IPS-15b (cell line): ENCODE results near the gene ALDH3B1.

Source experiments
- H3K27me3 ChIP-seq: one replicate; pipeline ENCODE4 v1.6.1; 2013; ENCODE audit warnings: low read length; ENCODE audit not compliant: control insufficient read depth, insufficient read depth
- H3K36me3 ChIP-seq: one replicate; pipeline ENCODE4 v1.6.1; 2013; ENCODE audit warnings: low read length; ENCODE audit not compliant: control insufficient read depth, insufficient read depth
- H3K4me1 ChIP-seq: one replicate; pipeline ENCODE4 v1.6.1; 2013; ENCODE audit warnings: mild to moderate bottlenecking, low read length; ENCODE audit not compliant: control insufficient read depth, insufficient read depth
- H3K4me3 ChIP-seq: one replicate; pipeline ENCODE4 v1.5.1; 2013; ENCODE audit warnings: low read depth, low read length
- H3K9ac ChIP-seq: one replicate; pipeline ENCODE4 v1.6.1; 2013; ENCODE audit warnings: low read depth, mild to moderate bottlenecking, low read length
- H3K9me3 ChIP-seq: one replicate; pipeline ENCODE4 v1.6.1; 2013; ENCODE audit warnings: mild to moderate bottlenecking, low read length; ENCODE audit not compliant: control insufficient read depth, insufficient read depth

ALDH3B1 gene

GRCh38 chr11:68047437-68048290 is 37.5 kb downstream of the ALDH3B1 start:
- H3K4me1 ChIP-seq, result no peaks in the 10 kb centered on the region
- no peak overlapping the region for H3K4me3 ChIP-seq
- H3K9ac ChIP-seq, result no peak overlapping the region
- H3K36me3 ChIP-seq, result peaks cover 26% of the 10 kb centered on the region
- H3K27me3 ChIP-seq, result no peaks in the 10 kb centered on the region
- no peaks in the 10 kb centered on the region for H3K9me3 ChIP-seq

- no peaks in the 10 kb centered on the region for H3K27me3 ChIP-seq
- no peak overlapping the region for H3K9ac ChIP-seq
- no peak overlapping the region for H3K4me3 ChIP-seq
- H3K9me3 ChIP-seq, result no peaks in the 10 kb centered on the region
- H3K36me3 ChIP-seq, result peaks cover 26% of the 10 kb centered on the region
- no peaks in the 10 kb centered on the region for H3K4me1 ChIP-seq
These were observed 38.8 kb downstream of the ALDH3B1 start for GRCh38 chr11:68048681-68049508.

- Histone ChIP-seq H3K36me3 (peaks cover 23% of the 10 kb centered on the region), H3K27me3 (no peaks in the 10 kb centered on the region), H3K4me3 (no peak overlapping the region), H3K9me3 (no peaks in the 10 kb centered on the region), H3K4me1 (no peaks in the 10 kb centered on the region), H3K9ac (no peak overlapping the region)
These were observed 39.6 kb downstream of the ALDH3B1 start for GRCh38 chr11:68049509-68050370.

- Histone ChIP-seq H3K4me3 (no peak overlapping the region), H3K9me3 (no peaks in the 10 kb centered on the region), H3K4me1 (no peaks in the 10 kb centered on the region), H3K36me3 (peaks cover 19% of the 10 kb centered on the region), H3K27me3 (no peaks in the 10 kb centered on the region), H3K9ac (no peak overlapping the region)
These were observed 40.3 kb downstream of the ALDH3B1 start for GRCh38 chr11:68050371-68050841.

- peaks cover 13% of the 10 kb centered on the region for H3K36me3 ChIP-seq
- no peaks in the 10 kb centered on the region for H3K27me3 ChIP-seq
- H3K9me3 ChIP-seq, result no peaks in the 10 kb centered on the region
- H3K4me3 ChIP-seq, result no peak overlapping the region
- no peaks in the 10 kb centered on the region for H3K4me1 ChIP-seq
- H3K9ac ChIP-seq, result no peak overlapping the region
These were observed 41.3 kb downstream of the ALDH3B1 start for GRCh38 chr11:68051191-68052136.

- no peak overlapping the region for H3K9ac ChIP-seq
- no peak overlapping the region for H3K4me3 ChIP-seq
- no peaks in the 10 kb centered on the region for H3K9me3 ChIP-seq
- H3K27me3 ChIP-seq, result no peaks in the 10 kb centered on the region
- H3K4me1 ChIP-seq, result no peaks in the 10 kb centered on the region
- H3K36me3 ChIP-seq, result peaks cover 12% of the 10 kb centered on the region
These were observed 42.2 kb downstream of the ALDH3B1 start for GRCh38 chr11:68052137-68052873.

- H3K9ac ChIP-seq, result no peak overlapping the region
- no peak overlapping the region for H3K4me3 ChIP-seq
- H3K4me1 ChIP-seq, result no peaks in the 10 kb centered on the region
- H3K36me3 ChIP-seq, result peaks cover 12% of the 10 kb centered on the region
- no peaks in the 10 kb centered on the region for H3K9me3 ChIP-seq
- H3K27me3 ChIP-seq, result no peaks in the 10 kb centered on the region
These were observed 43.0 kb downstream of the ALDH3B1 start for GRCh38 chr11:68053117-68053516.

- Histone ChIP-seq H3K36me3 (peaks cover 11% of the 10 kb centered on the region), H3K4me3 (no peak overlapping the region), H3K27me3 (no peaks in the 10 kb centered on the region), H3K9me3 (no peaks in the 10 kb centered on the region), H3K9ac (no peak overlapping the region), H3K4me1 (no peaks in the 10 kb centered on the region)
These were observed 44.1 kb downstream of the ALDH3B1 start for GRCh38 chr11:68053981-68054812.

GRCh38 chr11:68056317-68057285 is 46.5 kb downstream of the ALDH3B1 start:
- H3K36me3 ChIP-seq, result peaks cover 11% of the 10 kb centered on the region
- no peak overlapping the region for H3K4me3 ChIP-seq
- no peak overlapping the region for H3K9ac ChIP-seq
- no peaks in the 10 kb centered on the region for H3K9me3 ChIP-seq
- no peaks in the 10 kb centered on the region for H3K27me3 ChIP-seq
- H3K4me1 ChIP-seq, result no peaks in the 10 kb centered on the region
